Fibroblast of lung (primary cell): ENCODE data around the gene BATF2. TPM values are rescaled to one million over a fixed set of nuclear protein-coding genes. Genes with fewer than 3 reads are reported as not detected.

ENCODE experiments used
- DNase-seq, 2 donors: peaks; one replicate each; pipeline versions ENCODE4 v3.0.0 to v3.0.0-alpha.2; 2010; ENCODE audit warnings: low read depth in 2 of 2
- H2AFZ ChIP-seq: 2 replicates; pipeline ENCODE4 v1.5.1; 2012; ENCODE audit warnings: low read length, control low read depth, inconsistent platforms
- H3K27ac ChIP-seq: 2 replicates; pipeline ENCODE4 v1.5.1; 2011; ENCODE audit warnings: low read length, control low read depth; ENCODE audit not compliant: insufficient read depth
- H3K27me3 ChIP-seq: 2 replicates; pipeline ENCODE4 v1.5.1; 2011; ENCODE audit warnings: mild to moderate bottlenecking, low read length; ENCODE audit not compliant: control insufficient read depth, insufficient read depth
- H3K36me3 ChIP-seq: 2 replicates; pipeline ENCODE4 v1.5.1; 2011; ENCODE audit warnings: low read length; ENCODE audit not compliant: control insufficient read depth, insufficient read depth
- H3K4me1 ChIP-seq: 2 replicates; pipeline ENCODE4 v1.5.1; 2011; ENCODE audit warnings: low read length; ENCODE audit not compliant: control insufficient read depth, insufficient read depth; ENCODE audit errors: extremely low read depth
- H3K4me2 ChIP-seq: 2 replicates; pipeline ENCODE4 v1.5.1; 2011; ENCODE audit warnings: low read length, control low read depth; ENCODE audit not compliant: insufficient read depth; ENCODE audit errors: extremely low read depth
- H3K4me3 ChIP-seq, 4 experiments: fragments of 200-600 bp in 1 of 4; sonication (generic) in 1 of 4; replicated peaks in 1 of 4; 2 replicates each; pipeline ENCODE4 v1.5.1; 2011 to 2016; ENCODE audit warnings: low read length in 4 of 4, low read depth in 3 of 4, mild to moderate bottlenecking in 3 of 4, control low read depth in 2 of 4, inconsistent platforms in 1 of 4, mixed read lengths in 1 of 4; ENCODE audit not compliant: insufficient read depth in 1 of 4; ENCODE audit errors: control extremely low read depth in 1 of 4
- H3K79me2 ChIP-seq: 2 replicates; pipeline ENCODE4 v1.5.1; 2012; ENCODE audit warnings: mild to moderate bottlenecking, low read length, inconsistent platforms; ENCODE audit not compliant: control insufficient read depth, insufficient read depth
- H3K9ac ChIP-seq: 2 replicates; pipeline ENCODE4 v1.5.1; 2011; ENCODE audit warnings: mild to moderate bottlenecking, low read length, control low read depth; ENCODE audit not compliant: insufficient read depth
- H3K9me3 ChIP-seq: 2 replicates; pipeline ENCODE4 v1.5.1; 2012; ENCODE audit warnings: low read depth, low read length; ENCODE audit not compliant: control insufficient read depth, insufficient read depth
- H4K20me1 ChIP-seq: 2 replicates; pipeline ENCODE4 v1.5.1; 2011; ENCODE audit warnings: low read length; ENCODE audit not compliant: control insufficient read depth, insufficient read depth; ENCODE audit errors: extremely low read depth
- EZH2 ChIP-seq: IDR thresholded peaks from 2 replicates; pipeline ENCODE4 v1.5.1; 2012; ENCODE audit warnings: low read length, control low read depth, mild to moderate bottlenecking; ENCODE audit errors: missing control alignments
- polyA plus RNA-seq, 2 donors: library from polyadenylated mRNA; depleted of rRNA in 1 of 2; stranded (reverse) in 1 of 2; unstranded in 1 of 2; fragments of >200 nt; gene quantifications; 2 replicates each; pipeline ENCODE4 v1.2.1, GENCODE V29; 2011 to 2012; ENCODE audit warnings: missing spikeins in 1 of 2
- total RNA-seq: library from RNA; depleted of rRNA; stranded (reverse); fragments of >200 nt; gene quantifications from 2 replicates; pipeline ENCODE4 v1.2.1, GENCODE V29; 2014
- TF ChIP-seq, protein P1 (sequence below), 2 donors: IDR thresholded peaks in 1 of 2; conservative IDR thresholded peaks in 1 of 2; 1 replicate in 1 of 2; 2 replicates in 1 of 2; pipeline ENCODE4 v1.5.1; 2011 to 2012; ENCODE audit warnings: low read length in 2 of 2, control low read depth in 1 of 2, inconsistent platforms in 1 of 2, low read depth in 1 of 2, mild to moderate bottlenecking in 1 of 2

The BATF2 gene
- total and polyA plus RNA-seq, 2 donors (not counting 1 experiment from before 2014, with no cell fraction given): 1.0 to 2.1 TPM

- Histone ChIP-seq H3K9ac (no peak overlapping the region), H3K4me1 (no peaks in the 10 kb centered on the region), H3K36me3 (peaks cover 4% of the 10 kb centered on the region), H3K9me3 (no peaks in the 10 kb centered on the region), H2AFZ (no peak overlapping the region), H3K4me2 (no peak overlapping the region), H3K27ac (no peak overlapping the region), H3K27me3 (no peaks in the 10 kb centered on the region), H3K79me2 (peaks cover 9% of the 10 kb centered on the region), H3K4me3 (no peak overlapping the region), H4K20me1 (no peaks in the 10 kb centered on the region)
- TF ChIP-seq, protein P1, sequence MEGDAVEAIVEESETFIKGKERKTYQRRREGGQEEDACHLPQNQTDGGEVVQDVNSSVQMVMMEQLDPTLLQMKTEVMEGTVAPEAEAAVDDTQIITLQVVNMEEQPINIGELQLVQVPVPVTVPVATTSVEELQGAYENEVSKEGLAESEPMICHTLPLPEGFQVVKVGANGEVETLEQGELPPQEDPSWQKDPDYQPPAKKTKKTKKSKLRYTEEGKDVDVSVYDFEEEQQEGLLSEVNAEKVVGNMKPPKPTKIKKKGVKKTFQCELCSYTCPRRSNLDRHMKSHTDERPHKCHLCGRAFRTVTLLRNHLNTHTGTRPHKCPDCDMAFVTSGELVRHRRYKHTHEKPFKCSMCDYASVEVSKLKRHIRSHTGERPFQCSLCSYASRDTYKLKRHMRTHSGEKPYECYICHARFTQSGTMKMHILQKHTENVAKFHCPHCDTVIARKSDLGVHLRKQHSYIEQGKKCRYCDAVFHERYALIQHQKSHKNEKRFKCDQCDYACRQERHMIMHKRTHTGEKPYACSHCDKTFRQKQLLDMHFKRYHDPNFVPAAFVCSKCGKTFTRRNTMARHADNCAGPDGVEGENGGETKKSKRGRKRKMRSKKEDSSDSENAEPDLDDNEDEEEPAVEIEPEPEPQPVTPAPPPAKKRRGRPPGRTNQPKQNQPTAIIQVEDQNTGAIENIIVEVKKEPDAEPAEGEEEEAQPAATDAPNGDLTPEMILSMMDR (conservative IDR thresholded peaks at IDR 0.05 in 1 of 2, IDR thresholded peaks at IDR 0.05 in 1 of 2; ENCODE audit: low read depth in 1 of 2, low read length in 2 of 2): no peak
- TF ChIP-seq EZH2: no peak
- DNase-seq: peak; percentile 23 to 45
Observed at GRCh38 chr11:65043881-65044501, 47.2 kb upstream of the BATF2 start.

- Histone ChIP-seq H3K4me1 (no peaks in the 10 kb centered on the region), H3K79me2 (peaks cover 9% of the 10 kb centered on the region), H3K9ac (no peak overlapping the region), H3K9me3 (no peaks in the 10 kb centered on the region), H3K27me3 (no peaks in the 10 kb centered on the region), H2AFZ (no peak overlapping the region), H3K4me3 (no peak overlapping the region), H3K4me2 (no peak overlapping the region), H3K27ac (no peak overlapping the region), H3K36me3 (peaks cover 8% of the 10 kb centered on the region), H4K20me1 (no peaks in the 10 kb centered on the region)
- no peak for DNase-seq
- TF ChIP-seq EZH2: no peak
- TF ChIP-seq, protein P1 (conservative IDR thresholded peaks at IDR 0.05 in 1 of 2, IDR thresholded peaks at IDR 0.05 in 1 of 2; ENCODE audit: low read depth in 1 of 2, low read length in 2 of 2): no peak
Observed at GRCh38 chr11:65042891-65043290, 46.1 kb upstream of the BATF2 start.

DNA sequence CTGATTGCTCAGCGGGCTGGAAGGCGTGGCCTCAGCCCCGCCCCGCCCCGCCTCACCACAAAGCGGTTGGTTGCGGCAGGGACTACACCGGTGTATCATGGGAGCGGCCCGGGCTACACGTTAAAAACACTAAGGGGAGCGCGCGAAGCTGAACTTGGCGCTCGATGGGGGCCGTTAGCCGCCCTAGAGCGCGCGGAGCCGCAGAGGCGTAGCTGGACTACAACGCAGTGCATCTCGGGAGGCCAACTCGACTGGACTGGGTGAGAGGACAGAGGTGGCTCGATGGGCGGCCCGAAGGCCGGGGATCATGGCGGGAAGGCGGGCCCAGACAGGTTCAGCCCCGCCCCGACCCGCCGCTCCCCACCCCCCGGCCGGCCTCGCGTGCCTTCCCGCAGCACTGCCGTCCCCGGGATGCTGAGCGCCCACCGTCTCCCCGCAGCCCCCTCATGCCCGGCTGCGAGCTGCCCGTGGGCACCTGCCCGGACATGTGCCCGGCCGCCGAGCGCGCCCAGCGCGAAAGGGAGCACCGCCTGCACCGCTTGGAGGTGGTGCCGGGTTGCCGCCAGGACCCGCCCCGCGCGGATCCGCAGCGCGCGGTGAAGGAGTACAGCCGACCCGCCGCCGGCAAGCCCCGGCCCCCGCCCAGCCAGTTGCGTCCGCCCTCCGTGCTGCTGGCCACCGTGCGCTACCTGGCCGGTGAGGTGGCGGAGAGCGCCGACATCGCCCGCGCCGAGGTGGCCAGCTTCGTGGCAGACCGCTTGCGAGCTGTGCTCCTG lies 44.3 kb upstream of the BATF2 start, which contains the start of gene SAC3D1:
Gene SAC3D1 (plus strand): TSS at position 364 of the 776 bp plus-strand sequence. CDS start 83 bp downstream, at position 447.
- Histone ChIP-seq H3K9ac (peak within 1 kb of the TSS; percentile 52), H3K4me2 (peak within 1 kb of the TSS; percentile 81), H3K27me3 (no peaks in the 10 kb centered on the region), H3K27ac (peak within 1 kb of the TSS; percentile 63), H3K4me3 (peak within 1 kb of the TSS; percentile 53 to 72 (median 66)), H2AFZ (peak within 1 kb of the TSS; percentile 64), H3K79me2 (peaks cover 9% of the 10 kb centered on the region), H3K9me3 (no peaks in the 10 kb centered on the region), H4K20me1 (no peaks in the 10 kb centered on the region), H3K36me3 (peaks cover 10% of the 10 kb centered on the region), H3K4me1 (no peaks in the 10 kb centered on the region)
- TF ChIP-seq EZH2: no peak
- TF ChIP-seq, protein P1 (conservative IDR thresholded peaks at IDR 0.05 in 1 of 2, IDR thresholded peaks at IDR 0.05 in 1 of 2; ENCODE audit: low read depth in 1 of 2, low read length in 2 of 2): no peak
- DNase-seq: peak; percentile 94
